ENCODE results near the gene GRAP. TPM values are rescaled to one million over a fixed set of nuclear protein-coding genes. Genes with fewer than 3 reads are reported as not detected.

Gene GRAP
- total and polyA plus RNA-seq, 9 donors: 0.61 to 7.2 (median 2.5) TPM

DNA sequence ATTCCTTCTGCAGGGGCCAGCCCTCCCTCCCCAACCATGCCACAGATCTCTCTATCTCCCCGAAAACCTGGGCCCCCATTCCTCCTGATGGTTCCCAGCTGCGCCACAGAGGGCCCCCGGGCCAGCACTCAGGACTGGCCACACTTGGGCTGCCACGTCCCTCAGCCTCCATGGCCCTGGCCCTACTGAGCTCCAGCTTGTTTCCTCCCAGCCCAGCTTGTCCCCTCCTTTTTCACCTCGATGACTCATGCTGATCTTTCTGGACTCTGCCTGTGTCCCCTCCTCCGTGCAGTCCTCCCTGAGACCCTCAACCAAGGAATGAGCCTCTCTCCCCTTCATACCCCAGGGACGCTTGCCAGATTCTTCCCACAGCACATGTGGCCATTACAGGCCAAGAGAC is 31.3 kb downstream of the GRAP start:
- no peaks in the 10 kb centered on the region for H3K9me3 ChIP-seq
- no peaks in the 10 kb centered on the region for H3K27me3 ChIP-seq
- intact Hi-C loops (cut with DNase I): no loop called here
- peak in 1 of 5 donors; percentile 11 for DNase-seq
- no peak overlapping the region for H3K27ac ChIP-seq
- no peaks in the 10 kb centered on the region for H3K4me1 ChIP-seq (ENCODE audit: insufficient read depth)
- TF ChIP-seq POLR2A (IDR thresholded peaks at IDR 0.05) (no peak), EP300 (IDR thresholded peaks at IDR 0.05) (no peak)
- TF ChIP-seq, protein P1, sequence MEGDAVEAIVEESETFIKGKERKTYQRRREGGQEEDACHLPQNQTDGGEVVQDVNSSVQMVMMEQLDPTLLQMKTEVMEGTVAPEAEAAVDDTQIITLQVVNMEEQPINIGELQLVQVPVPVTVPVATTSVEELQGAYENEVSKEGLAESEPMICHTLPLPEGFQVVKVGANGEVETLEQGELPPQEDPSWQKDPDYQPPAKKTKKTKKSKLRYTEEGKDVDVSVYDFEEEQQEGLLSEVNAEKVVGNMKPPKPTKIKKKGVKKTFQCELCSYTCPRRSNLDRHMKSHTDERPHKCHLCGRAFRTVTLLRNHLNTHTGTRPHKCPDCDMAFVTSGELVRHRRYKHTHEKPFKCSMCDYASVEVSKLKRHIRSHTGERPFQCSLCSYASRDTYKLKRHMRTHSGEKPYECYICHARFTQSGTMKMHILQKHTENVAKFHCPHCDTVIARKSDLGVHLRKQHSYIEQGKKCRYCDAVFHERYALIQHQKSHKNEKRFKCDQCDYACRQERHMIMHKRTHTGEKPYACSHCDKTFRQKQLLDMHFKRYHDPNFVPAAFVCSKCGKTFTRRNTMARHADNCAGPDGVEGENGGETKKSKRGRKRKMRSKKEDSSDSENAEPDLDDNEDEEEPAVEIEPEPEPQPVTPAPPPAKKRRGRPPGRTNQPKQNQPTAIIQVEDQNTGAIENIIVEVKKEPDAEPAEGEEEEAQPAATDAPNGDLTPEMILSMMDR (IDR thresholded peaks at IDR 0.05): no peak
- no peaks in the 10 kb centered on the region for H3K36me3 ChIP-seq
- WGBS, 3 donors: 77 to 83% (median 79%) methylated on average over 7 of the region's 7 CpGs
- H3K4me3 ChIP-seq: no peak overlapping the region

DNA sequence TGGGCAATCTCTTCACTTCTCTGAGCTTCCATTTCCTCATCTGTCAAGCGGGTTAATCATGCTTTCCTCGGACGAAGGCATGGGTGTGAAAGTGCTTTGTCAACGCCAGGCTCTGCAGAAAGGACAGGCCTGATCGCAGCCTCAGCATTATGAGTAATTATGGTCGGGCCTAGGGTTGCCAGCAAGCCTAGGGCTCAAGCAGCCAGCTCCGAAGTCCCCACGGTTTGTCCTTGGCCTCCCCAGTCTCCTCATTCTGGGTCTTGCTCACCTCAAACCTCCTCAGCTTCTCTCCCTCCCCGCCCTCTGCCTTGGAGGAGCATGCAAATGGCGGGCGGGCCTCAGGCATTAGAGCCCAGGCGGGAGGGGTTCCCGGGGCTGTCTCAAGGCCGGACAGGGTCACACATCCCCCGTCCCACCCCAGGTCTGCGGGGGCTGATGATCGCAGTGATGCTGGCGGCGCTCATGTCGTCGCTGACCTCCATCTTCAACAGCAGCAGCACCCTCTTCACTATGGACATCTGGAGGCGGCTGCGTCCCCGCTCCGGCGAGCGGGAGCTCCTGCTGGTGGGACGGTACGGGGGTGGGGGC is 32.0 kb downstream of the GRAP start:
- Histone ChIP-seq H3K4me3 (no peak overlapping the region), H3K4me1 (ENCODE audit: insufficient read depth) (no peaks in the 10 kb centered on the region), H3K36me3 (no peaks in the 10 kb centered on the region), H3K9me3 (no peaks in the 10 kb centered on the region), H3K27me3 (no peaks in the 10 kb centered on the region), H3K27ac (no peak overlapping the region)
- DNase-seq: no peak
- TF ChIP-seq POLR2A (IDR thresholded peaks at IDR 0.05): no peak
- intact Hi-C loops (cut with DNase I): no loop called here
- WGBS, 3 donors: 42 to 63% (median 56%) methylated on average over 29 of the region's 29 CpGs

DNA sequence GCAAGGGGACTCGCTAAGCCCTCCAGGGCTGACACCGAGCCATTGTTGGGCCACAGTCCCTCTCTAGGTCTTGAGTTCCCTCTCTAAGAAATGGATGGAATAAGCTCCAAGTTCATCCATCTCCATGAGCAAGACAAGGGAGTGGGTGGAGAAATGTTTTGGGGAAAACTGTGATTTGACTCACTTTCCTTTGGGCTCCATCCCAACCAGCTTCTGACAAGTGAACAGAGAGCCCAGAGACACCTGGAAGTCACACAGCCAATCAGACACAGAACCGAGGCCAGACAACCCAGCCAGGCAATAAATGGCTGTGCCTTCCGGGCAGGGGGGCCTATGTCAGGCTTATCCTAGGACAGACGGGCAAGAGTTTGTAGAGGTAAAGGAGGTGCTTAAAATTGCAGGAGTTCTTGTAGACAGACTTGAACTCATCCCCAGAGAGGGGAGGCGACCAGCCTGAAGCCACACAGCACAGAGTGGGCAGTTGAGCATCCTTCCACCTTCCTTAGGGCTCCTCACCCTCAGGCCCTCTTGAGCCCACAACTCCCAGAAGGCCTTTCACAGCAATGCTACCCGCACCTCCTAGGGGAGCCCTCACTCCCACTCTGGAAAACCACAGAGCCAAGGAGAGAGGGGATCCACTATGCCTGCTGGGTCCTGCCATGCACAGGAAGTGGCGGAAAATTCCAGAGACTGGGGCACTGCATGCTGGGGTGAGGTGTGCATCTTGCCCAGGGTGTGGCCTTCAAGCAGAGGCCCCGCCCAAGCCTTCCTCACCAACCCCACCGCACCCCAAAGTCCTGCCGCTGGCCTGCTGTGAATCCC is 32.7 kb downstream of the GRAP start:
- H3K36me3 ChIP-seq: no peaks in the 10 kb centered on the region
- 86 to 94% (median 94%) methylated on average over 11 of the region's 11 CpGs for WGBS, 3 donors
- no peaks in the 10 kb centered on the region for H3K27me3 ChIP-seq
- peak in 1 of 5 donors; percentile 4 for DNase-seq
- TF ChIP-seq, protein P1 (IDR thresholded peaks at IDR 0.05): no peak
- TF ChIP-seq EP300 (IDR thresholded peaks at IDR 0.05) (no peak), POLR2A (IDR thresholded peaks at IDR 0.05) (no peak)
- H3K27ac ChIP-seq: no peak overlapping the region
- H3K9me3 ChIP-seq: no peaks in the 10 kb centered on the region
- H3K4me3 ChIP-seq: no peak overlapping the region
- intact Hi-C loops (cut with DNase I): no loop called here
- no peaks in the 10 kb centered on the region for H3K4me1 ChIP-seq (ENCODE audit: insufficient read depth)

DNA sequence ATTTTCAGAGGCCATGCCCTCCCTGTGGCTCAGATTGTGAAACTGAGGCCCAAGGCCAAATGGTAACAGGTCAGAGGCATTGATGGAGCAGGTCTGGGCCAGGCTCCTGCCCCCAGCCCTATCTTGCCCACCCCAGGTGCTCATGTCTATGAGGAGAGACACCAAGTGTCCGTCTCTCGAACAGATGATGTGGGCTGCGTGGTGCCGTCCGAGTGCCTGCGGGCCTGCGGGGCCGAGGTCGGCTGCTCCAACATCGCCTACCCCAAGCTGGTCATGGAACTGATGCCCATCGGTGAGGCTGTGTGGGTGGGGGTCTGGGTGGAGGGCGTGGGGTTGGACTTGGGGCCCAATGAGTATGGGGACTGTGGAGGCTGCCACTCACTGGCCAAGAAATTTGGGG is 33.5 kb downstream of the GRAP start:
- no peak for DNase-seq
- intact Hi-C loops (cut with DNase I): no loop called here
- Histone ChIP-seq H3K9me3 (no peaks in the 10 kb centered on the region), H3K27me3 (no peaks in the 10 kb centered on the region), H3K4me3 (no peak overlapping the region), H3K4me1 (ENCODE audit: insufficient read depth) (no peaks in the 10 kb centered on the region), H3K27ac (no peak overlapping the region), H3K36me3 (no peaks in the 10 kb centered on the region)
- 92 to 99% (median 96%) methylated on average over 12 of the region's 12 CpGs for WGBS, 3 donors
- TF ChIP-seq, protein P1 (IDR thresholded peaks at IDR 0.05): no peak
- TF ChIP-seq EP300 (IDR thresholded peaks at IDR 0.05) (no peak), POLR2A (IDR thresholded peaks at IDR 0.05) (no peak)

All from ovary (tissue), 9 donors.